GM21515 (cell line): ENCODE data around the gene SEC63.
A peak's percentile ranks its signal among the peaks of the same experiment; 100 is the strongest.
"Not testable (repeated sequence)": the region's sequence is repeated elsewhere in the genome, so short reads cannot be mapped to it uniquely, and the experiment has no call there.

ENCODE experiments used
- ATAC-seq: cut with Tn5 transposase; IDR thresholded peaks from one replicate; pipeline ENCODE4 v1.9.1; 2021; ENCODE audit not compliant: unreplicated experiment

Gene SEC63

GRCh38 chr6:107864226-107865127, 93.5 kb downstream of the SEC63 start:
- no peak for ATAC-seq

- ATAC-seq: no peak
Measured at GRCh38 chr6:107862383-107862782, 95.6 kb downstream of the SEC63 start.

- not testable (repeated sequence) for ATAC-seq
Measured at GRCh38 chr6:107860963-107861362, 97.0 kb downstream of the SEC63 start.

DNA sequence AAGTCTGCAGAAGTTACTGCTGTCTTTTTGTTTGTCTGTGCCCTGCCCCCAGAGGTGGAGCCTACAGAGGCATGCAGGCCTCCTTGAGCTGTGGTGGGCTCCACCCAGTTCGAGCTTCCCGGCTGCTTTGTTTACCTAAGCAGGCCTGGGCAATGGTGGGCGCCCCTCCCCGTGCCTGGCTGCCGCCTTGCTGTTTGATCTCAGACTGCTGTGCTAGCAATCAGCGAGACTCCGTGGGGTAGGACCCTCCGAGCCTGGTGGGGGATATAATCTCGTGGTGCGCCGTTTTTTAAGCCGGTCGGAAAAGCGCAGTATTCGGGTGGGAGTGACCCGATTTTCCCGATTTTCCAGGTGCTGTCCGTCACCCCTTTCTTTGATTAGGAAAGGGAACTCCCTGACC, 97.9 kb downstream of the SEC63 start:
- not testable (repeated sequence) for ATAC-seq

DNA sequence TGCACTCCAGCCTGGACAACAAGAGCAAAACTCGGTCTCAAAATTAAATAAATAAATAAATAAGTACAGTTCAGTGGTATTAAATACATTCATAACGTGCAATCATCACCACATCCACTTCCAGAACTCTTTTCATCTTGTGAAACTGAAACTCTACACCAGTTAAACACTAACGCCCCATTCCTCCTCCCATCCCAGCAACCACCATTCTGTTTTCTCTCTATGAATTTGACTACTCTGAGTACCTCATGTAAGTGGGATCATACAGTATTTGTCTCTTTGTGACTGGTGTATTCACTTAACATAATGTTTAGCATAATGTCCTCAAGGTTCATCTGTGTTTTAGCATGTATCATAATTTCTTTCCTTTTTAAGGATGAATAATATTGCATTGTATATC, 104.8 kb downstream of the SEC63 start:
- no peak for ATAC-seq

DNA sequence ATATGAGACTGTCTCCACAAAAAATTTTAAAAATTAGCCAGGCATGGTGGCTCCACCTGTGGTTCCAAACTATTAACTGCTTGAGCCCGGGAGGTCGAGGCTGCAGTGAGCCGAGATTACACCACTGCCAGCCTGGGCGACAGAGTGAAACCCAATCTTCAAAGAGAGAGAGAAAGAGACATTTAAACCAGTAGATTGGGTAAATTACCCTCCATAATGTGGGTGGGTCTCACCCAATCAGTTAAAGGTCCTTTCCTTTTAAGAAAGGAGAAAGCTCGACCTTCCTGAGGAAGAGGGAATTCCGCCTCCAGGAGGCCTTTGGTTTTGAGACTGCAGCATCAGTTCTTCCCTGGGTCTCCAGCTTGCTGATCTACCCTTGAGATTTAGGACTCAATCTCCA, 108.7 kb downstream of the SEC63 start:
- no peak for ATAC-seq

GRCh38 chr6:107847844-107848802, 109.9 kb downstream of the SEC63 start:
- peak; percentile 56 for ATAC-seq

DNA sequence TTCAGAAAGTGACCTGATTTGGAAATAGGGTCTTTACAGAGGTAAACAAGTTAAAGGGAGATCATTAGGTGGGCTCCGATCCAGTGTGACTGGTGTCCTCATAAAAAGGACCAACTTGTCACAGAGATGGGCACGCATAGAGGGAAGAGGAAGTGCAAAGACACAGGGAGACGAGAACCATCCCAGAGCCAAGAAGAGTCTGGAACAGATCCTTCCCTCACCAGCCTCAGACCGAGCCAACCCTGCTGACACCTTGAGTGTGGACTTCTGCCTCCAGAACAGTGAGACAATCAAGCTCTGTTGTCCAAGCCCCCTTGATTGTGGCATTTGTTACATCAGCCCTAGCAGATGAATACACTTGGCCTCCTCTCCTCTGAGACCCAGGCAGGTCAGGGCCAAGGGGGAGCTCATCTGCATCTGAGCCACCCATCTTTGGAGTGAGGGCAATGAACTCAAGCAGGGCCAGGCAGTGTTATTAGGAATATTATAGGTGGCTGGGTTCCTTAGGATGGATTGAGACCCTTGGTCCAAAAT, 111.7 kb downstream of the SEC63 start:
- ATAC-seq: no peak

- no peak for ATAC-seq
Measured at GRCh38 chr6:107845777-107846176, 112.2 kb downstream of the SEC63 start.

- ATAC-seq: no peak
Measured at GRCh38 chr6:107843400-107843799, 114.6 kb downstream of the SEC63 start.

- no peak for ATAC-seq
Measured at GRCh38 chr6:107841275-107841670, 116.7 kb downstream of the SEC63 start.

DNA sequence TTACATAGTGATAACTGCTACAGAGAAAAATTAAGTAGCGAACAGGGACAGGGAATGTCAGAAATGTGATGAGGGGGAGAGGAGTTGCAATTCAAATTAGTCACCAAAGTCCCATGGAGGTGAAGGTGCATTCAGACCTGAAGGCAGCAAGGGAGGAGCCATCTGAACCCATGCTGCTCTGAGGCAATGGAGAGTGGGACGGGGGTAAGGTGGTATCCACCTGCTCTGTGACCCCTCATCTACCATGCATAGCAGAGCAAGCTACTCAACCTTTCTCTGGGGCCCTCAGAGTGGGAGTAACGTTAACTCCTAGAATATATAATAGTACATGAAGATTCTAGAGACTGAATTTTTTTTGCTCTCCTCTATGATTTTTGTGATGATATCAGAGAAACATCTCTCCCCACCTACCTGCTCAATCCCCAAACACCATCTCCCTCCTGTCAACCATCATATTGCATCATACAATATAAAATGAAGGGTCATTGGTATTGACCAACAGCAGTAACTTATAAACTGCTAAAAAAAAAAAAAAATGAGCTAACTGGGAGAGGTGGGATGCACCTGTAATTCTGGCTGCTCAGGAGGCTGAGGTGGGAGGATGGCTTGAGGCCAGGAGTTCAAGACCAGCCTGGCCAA, 117.3 kb downstream of the SEC63 start:
- no peak for ATAC-seq

- no peak for ATAC-seq
Measured at GRCh38 chr6:107833136-107833535, 124.9 kb downstream of the SEC63 start.

GRCh38 chr6:107832151-107833056, 125.6 kb downstream of the SEC63 start:
- ATAC-seq: no peak

- ATAC-seq: no peak
Measured at GRCh38 chr6:107830060-107830459, 127.9 kb downstream of the SEC63 start.

DNA sequence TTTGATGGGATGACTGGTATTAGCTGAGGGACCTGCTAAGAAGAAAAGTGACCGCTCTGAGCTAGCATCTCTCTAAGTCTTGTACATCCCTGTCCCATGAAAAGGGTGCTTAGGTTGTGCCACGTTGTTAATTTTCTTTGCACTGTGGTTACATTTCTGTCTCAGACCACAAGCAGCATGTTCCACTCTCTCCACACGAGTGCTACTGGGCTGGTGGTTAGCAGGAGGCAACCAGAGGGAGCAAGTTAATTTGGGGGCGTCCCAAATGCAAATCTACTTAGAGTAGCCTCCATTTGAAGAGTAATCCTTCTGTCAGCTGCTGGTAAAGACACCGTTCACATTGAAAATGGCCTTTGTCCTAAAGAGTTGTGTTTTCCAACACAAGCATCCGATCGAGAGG, 130.5 kb downstream of the SEC63 start:
- no peak for ATAC-seq

DNA sequence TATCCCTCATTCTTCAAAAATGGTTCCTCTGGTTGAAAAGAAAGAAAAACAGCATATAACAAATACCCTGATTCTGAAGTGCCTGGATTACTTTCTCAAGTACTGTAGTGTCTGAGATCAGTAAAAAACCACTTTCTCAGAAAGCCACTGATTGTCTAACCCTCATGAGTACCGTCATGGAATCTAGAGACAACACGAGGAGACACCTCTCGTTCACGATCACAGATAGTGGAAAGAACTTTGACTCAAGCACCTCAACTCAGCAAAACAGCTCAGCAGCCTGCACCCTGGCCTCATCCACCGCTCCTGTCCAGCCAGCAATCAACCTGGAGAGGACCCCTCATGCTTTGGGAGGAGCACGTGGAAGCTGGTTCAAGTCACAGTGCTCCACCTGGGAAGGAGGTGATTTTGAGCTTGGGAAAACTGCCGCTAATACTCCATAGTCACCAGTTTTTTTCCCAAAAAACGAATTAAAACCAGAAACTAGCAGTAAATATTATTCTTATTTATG, 134.9 kb downstream of the SEC63 start:
- no peak for ATAC-seq

DNA sequence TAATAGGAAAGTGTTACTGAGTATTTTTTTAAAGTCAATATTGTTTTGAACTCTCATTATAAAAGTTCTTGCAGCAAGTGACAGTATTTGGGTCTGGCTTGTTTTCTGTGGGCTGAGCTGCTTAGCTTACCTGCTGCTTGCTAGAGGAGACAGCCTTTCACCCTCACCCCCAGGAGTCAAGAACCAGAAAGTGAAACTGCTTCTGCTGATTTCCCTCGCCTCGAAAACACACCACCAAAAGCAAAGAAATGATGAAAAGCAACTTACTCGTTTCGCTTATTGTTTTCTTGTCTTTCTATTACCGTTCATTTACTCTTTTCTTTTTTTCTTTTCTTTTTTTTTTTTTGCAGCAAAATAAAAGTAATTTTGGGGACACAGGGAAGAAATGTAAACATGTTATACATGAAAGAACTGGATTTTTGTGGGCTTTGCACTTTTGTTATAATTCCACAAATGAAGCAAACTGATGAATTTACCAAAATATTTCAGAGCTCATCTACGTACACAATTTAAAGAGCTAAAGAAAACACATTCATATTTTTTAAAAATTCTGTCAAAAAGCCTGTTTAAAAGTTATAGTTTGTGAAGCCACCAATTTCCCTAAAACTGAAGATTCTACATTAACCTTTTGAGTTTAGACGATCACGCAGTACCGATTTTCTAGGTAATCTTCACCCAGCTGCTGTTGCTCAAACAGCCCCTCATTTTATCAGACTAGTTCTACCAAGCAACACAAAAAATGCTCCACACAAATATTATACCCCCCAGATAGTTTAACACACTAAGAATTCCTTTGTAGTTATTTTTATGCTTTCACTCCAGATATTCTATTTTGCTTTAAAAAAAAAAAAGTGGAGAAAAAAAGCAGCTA, 135.6 kb downstream of the SEC63 start:
- no peak for ATAC-seq

DNA sequence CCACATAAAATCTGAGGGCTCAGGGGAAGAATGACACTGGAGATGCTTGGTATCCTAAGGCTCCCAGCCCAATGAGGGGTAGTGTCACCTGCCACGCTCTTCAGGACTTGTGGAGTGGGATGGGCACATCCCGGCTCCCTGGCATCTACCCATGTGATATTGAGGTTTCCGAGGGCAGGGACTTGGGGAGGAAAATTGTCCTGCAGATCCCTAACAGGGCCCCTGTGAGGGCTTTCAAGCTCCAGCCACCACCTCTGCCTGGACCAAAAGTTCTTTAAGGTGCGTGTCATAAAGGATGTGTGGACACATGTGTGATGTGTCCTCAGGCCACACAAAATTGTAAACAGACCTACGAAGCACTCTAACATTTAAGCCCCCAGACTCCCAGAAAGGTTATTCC, 136.4 kb downstream of the SEC63 start:
- no peak for ATAC-seq
